ENCODE results near the gene EPPIN.

The EPPIN gene

DNA sequence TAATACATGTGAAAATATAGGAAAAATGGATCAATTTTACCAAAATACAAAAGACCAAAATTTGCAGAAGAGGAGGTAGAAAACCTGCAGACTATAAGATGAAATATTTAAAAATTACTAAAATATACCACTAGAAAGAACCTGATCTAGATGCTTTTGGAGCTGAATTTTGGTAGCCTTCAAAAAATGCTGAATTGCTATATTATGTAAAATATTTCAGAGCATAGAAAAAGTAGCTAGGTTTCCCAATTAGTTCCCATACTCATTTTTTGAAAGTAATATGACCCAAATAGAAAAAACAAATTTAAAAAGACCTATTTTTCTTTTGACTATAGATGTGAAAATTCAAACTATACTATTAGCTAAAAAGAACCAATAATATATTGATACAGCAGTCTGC is 3.6 kb upstream of the EPPIN start:
- Histone ChIP-seq H3K36me3 (ENCODE audit: insufficient read depth, low read length) (no peaks in the 10 kb centered on the region), H3K9ac (ENCODE audit: insufficient read length) (no peak overlapping the region), H3K27ac (no peak overlapping the region), H3K9me3 (ENCODE audit: low read depth, low read length) (no peaks in the 10 kb centered on the region), H3K4me3 (no peak overlapping the region)
- TF ChIP-seq FOXP2 (optimal IDR thresholded peaks at IDR 0.05; ENCODE audit: control extremely low read depth, extremely low read length, insufficient read depth) (no peak), POLR2AphosphoS5 (IDR thresholded peaks at IDR 0.05; ENCODE audit: borderline replicate concordance, low read depth, low read length) (no peak), EZH2 (IDR thresholded peaks at IDR 0.05) (no peak)
- DNase-seq (ENCODE audit: low read depth, low spot score) = no peak

DNA sequence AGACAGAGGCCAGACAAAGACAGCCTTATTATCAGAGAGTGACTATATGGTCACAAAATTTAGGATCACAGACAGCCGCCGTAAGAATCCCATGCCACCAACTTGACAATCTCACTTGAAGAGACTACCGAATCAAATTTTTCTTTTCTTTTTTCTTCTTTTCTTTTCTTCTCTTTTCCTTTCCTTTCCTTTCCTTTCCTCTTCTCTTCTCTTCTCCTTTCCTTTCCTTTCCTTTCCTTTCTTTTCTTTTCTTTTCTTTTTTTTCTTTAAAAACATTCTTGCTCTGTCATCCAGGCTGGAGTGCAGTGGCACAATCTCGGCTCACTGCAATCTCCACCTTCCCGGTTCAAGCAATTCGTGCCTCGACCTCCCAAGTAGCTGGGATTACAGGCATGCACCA is 1.2 kb upstream of the EPPIN start:
- TF ChIP-seq EZH2 (IDR thresholded peaks at IDR 0.05) = no peak
- Histone ChIP-seq H3K9me3 (ENCODE audit: low read depth, low read length) (no peaks in the 10 kb centered on the region), H3K36me3 (ENCODE audit: insufficient read depth, low read length) (no peaks in the 10 kb centered on the region), H3K9ac (ENCODE audit: insufficient read length) (no peak overlapping the region), H3K4me3 (no peak overlapping the region), H3K27ac (no peak overlapping the region)
- no peak for DNase-seq (ENCODE audit: low read depth, low spot score)

DNA sequence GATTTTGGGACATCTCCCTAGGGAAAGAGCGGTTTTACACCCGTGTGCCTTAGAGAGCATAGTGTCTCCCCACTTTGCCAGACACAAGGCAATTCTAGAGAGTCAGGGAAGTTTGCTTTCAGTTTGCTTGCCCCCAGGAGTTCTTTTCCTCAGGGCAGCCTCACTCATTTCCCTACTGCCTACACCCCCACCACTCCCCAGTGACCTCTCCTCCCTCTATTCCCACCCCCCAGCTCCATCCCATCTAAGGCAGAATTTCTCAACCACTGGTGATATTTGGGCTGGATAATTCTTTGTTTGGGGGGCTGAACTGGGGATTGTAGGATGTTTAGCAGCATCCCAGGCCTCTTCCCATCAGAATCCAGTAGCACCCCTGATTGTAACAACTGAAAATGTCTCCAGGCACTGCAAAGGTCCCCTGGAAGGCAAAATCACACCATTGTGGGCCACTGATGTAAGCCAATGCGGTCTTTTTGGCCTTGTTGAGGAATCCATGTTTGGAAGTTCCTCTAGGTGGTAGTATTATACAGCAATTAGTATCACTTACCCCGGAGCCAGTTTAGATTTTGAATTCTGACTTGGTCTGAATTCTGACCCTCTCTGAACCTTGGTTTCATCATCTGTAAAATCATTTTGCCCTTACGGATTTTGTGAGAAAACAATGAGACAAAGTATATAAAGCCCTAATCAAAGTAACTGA is 1.3 kb downstream of the EPPIN start:
- TF ChIP-seq POLR2AphosphoS5 (IDR thresholded peaks at IDR 0.05; ENCODE audit: borderline replicate concordance, low read depth, low read length) = no peak
- TF ChIP-seq EZH2 (IDR thresholded peaks at IDR 0.05) = no peak
- no peak for TF ChIP-seq FOXP2 (optimal IDR thresholded peaks at IDR 0.05; ENCODE audit: control extremely low read depth, extremely low read length, insufficient read depth)
- Histone ChIP-seq H3K4me3 (no peak overlapping the region), H3K9me3 (ENCODE audit: low read depth, low read length) (no peaks in the 10 kb centered on the region), H3K36me3 (ENCODE audit: insufficient read depth, low read length) (no peaks in the 10 kb centered on the region), H3K27ac (no peak overlapping the region), H3K9ac (ENCODE audit: insufficient read length) (no peak overlapping the region)
- no peak for DNase-seq (ENCODE audit: low read depth, low spot score)

DNA sequence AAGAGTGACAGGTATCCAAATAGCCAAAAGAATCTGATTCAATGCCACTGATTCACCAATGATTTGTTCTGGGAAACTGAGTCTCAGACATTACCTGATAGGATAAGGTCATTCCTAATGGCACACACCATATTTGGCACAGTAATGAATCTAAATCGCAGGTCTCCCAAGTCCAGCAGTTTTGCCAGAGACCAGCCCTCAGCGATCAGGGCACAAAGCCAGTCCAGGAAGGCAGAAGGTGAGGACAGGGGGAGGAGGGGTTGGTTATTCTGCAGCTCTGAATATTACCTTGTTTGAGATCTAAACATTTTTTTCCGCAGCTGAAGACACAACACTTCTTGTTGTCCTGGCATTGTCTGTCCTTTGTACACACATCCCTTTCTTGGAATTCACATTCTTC is 1.9 kb downstream of the EPPIN start:
- H3K36me3 ChIP-seq (ENCODE audit: insufficient read depth, low read length) = no peaks in the 10 kb centered on the region
- no peak overlapping the region for H3K9ac ChIP-seq (ENCODE audit: insufficient read length)
- H3K4me3 ChIP-seq = no peak overlapping the region
- H3K9me3 ChIP-seq (ENCODE audit: low read depth, low read length) = no peaks in the 10 kb centered on the region
- no peak overlapping the region for H3K27ac ChIP-seq
- no peak for TF ChIP-seq POLR2AphosphoS5 (IDR thresholded peaks at IDR 0.05; ENCODE audit: borderline replicate concordance, low read depth, low read length)
- no peak for TF ChIP-seq EZH2 (IDR thresholded peaks at IDR 0.05)
- no peak for TF ChIP-seq FOXP2 (optimal IDR thresholded peaks at IDR 0.05; ENCODE audit: control extremely low read depth, extremely low read length, insufficient read depth)
- no peak for DNase-seq (ENCODE audit: low read depth, low spot score)

DNA sequence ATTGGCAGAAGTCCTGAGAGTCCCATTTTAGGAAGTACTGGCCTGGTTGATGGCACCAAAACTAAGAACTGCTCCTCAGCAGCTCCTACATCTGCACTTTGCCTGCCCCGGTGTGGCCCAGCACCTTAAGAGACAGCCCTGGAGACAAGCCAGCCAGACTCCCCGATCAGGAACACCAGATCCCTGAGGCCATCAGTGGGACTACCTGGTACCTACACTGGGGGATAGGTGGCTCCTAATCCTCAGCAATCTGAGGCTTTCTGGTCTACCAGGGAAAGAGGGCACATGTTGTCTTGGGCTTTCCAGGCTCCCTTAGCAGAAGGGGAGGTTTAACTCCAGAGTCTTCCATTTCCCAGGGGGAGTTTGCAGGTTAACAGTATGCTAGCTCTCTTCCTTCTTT is 7.8 kb downstream of the EPPIN start, which contains the start of gene WFDC6:
TSS of gene WFDC6 (minus strand) at position 101 of the 400 bp plus-strand sequence. CDS start at position 26, 75 bp downstream.
- H3K9ac ChIP-seq (ENCODE audit: insufficient read length) = no peak within 1 kb of the TSS
- no peak within 1 kb of the TSS for H3K4me3 ChIP-seq
- DNase-seq (ENCODE audit: low read depth, low spot score) = no peak
- H3K36me3 ChIP-seq (ENCODE audit: insufficient read depth, low read length) = no peaks in the 10 kb centered on the region
- TF ChIP-seq POLR2AphosphoS5 (IDR thresholded peaks at IDR 0.05; ENCODE audit: borderline replicate concordance, low read depth, low read length) = no peak
- TF ChIP-seq EZH2 (IDR thresholded peaks at IDR 0.05) = no peak
- no peak for TF ChIP-seq FOXP2 (optimal IDR thresholded peaks at IDR 0.05; ENCODE audit: control extremely low read depth, extremely low read length, insufficient read depth)
- H3K27ac ChIP-seq = no peak within 1 kb of the TSS
- H3K9me3 ChIP-seq (ENCODE audit: low read depth, low read length) = no peaks in the 10 kb centered on the region

DNA sequence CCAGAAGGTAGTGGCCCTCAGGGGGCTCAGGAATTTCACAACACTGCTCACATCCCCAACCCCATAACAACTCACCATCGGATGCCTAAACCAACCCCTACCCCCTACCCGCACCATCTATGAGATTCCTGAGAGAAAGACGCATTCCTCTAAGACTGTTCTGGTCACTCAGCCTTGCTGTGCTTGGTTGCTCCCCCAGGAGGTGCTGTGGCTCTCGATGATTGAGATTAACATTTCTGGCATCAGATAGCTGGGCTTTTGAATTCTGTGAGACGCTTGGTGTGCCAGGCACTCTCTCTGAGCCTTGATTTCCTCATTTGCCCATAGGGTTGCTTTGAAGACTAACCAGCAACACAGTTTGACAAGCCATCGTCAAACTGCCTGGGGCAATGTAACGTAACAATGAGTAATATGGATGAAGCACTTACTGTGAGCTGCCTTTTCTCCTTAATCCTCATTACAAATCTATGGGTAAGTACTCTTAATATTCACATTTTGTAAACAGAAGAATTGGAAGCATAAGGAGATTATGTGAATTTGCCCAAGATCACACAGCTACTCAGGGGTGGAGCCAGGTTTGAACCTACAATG is 8.9 kb downstream of the EPPIN start:
- DNase-seq (ENCODE audit: low read depth, low spot score) = no peak
- TF ChIP-seq FOXP2 (optimal IDR thresholded peaks at IDR 0.05; ENCODE audit: control extremely low read depth, extremely low read length, insufficient read depth) (no peak), EZH2 (IDR thresholded peaks at IDR 0.05) (no peak), POLR2AphosphoS5 (IDR thresholded peaks at IDR 0.05; ENCODE audit: borderline replicate concordance, low read depth, low read length) (no peak)
- Histone ChIP-seq H3K27ac (no peak overlapping the region), H3K4me3 (no peak overlapping the region), H3K9me3 (ENCODE audit: low read depth, low read length) (no peaks in the 10 kb centered on the region), H3K9ac (ENCODE audit: insufficient read length) (no peak overlapping the region), H3K36me3 (ENCODE audit: insufficient read depth, low read length) (no peaks in the 10 kb centered on the region)

DNA sequence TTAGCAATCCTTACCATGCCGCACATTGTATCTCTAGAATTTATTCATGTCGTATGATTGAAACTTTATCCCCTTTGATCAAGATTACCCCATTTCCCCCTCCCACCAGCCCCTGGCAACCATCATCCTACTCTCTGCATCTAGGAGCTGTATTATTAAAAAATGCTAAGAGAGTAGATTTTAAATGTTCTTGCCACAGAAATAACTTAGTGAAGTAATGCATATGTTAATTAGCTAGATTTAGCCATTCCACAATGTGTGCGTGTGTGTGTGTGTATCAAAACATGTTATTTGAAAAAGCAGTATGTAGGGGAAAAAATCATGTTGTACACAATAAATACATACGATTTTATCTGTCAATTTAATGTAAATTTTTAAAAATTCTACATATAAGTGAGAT is 19.9 kb downstream of the EPPIN start:
- Histone ChIP-seq H3K9ac (ENCODE audit: insufficient read length) (no peak overlapping the region), H3K4me3 (no peak overlapping the region), H3K36me3 (ENCODE audit: insufficient read depth, low read length) (no peaks in the 10 kb centered on the region), H3K27ac (no peak overlapping the region), H3K9me3 (ENCODE audit: low read depth, low read length) (no peaks in the 10 kb centered on the region)
- TF ChIP-seq EZH2 (IDR thresholded peaks at IDR 0.05) (no peak), FOXP2 (optimal IDR thresholded peaks at IDR 0.05; ENCODE audit: control extremely low read depth, extremely low read length, insufficient read depth) (no peak), POLR2AphosphoS5 (IDR thresholded peaks at IDR 0.05; ENCODE audit: borderline replicate concordance, low read depth, low read length) (no peak)
- DNase-seq (ENCODE audit: low read depth, low spot score) = no peak

DNA sequence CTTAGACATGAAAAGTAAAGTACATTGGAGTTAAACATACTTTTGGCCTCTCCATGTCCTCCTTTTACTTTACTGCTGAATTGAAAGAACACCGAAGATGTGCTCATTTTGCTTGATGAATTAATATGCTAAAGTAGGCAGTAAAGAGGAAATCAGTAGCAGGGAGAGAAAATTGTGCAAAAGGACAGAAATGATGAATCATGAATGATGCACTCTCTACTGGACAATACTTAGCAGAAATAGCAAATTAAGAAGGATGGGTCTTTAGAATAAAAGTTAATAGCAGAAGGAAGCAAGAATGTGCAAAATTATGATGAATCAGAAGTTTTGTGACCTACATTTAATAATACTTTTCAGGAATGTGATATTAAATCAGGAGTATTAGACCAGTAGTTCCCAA is 23.4 kb downstream of the EPPIN start:
- Histone ChIP-seq H3K27ac (no peak overlapping the region), H3K36me3 (ENCODE audit: insufficient read depth, low read length) (no peaks in the 10 kb centered on the region), H3K9ac (ENCODE audit: insufficient read length) (no peak overlapping the region), H3K4me3 (no peak overlapping the region), H3K9me3 (ENCODE audit: low read depth, low read length) (no peaks in the 10 kb centered on the region)
- no peak for TF ChIP-seq FOXP2 (optimal IDR thresholded peaks at IDR 0.05; ENCODE audit: control extremely low read depth, extremely low read length, insufficient read depth)
- DNase-seq (ENCODE audit: low read depth, low spot score) = no peak

DNA sequence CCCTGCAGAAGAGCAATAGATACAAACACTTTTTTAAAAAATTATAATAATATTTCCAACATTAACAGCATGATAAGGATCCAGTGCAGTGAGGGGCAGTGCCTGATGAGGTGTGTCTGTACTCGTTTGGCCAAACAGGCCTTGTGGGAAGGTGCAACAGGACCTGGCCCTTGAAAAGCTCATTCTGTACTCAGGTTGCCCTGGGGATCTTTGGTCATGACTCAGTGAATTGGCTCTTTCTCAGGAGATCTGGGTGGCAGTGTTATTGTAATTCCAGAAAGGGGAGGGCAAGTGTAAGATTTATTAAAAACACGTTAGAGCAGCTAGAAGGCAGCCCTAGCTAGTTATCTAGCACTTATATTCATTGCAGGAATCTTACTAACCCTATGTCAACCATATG is 28.9 kb downstream of the EPPIN start:
- TF ChIP-seq POLR2AphosphoS5 (IDR thresholded peaks at IDR 0.05; ENCODE audit: borderline replicate concordance, low read depth, low read length) = no peak
- no peak for TF ChIP-seq EZH2 (IDR thresholded peaks at IDR 0.05)
- TF ChIP-seq FOXP2 (optimal IDR thresholded peaks at IDR 0.05; ENCODE audit: control extremely low read depth, extremely low read length, insufficient read depth) = no peak
- no peak for DNase-seq (ENCODE audit: low read depth, low spot score)
- H3K9me3 ChIP-seq (ENCODE audit: low read depth, low read length) = no peaks in the 10 kb centered on the region
- H3K9ac ChIP-seq (ENCODE audit: insufficient read length) = no peak overlapping the region
- no peak overlapping the region for H3K27ac ChIP-seq
- H3K4me3 ChIP-seq = no peak overlapping the region
- H3K36me3 ChIP-seq (ENCODE audit: insufficient read depth, low read length) = no peaks in the 10 kb centered on the region
